Trophoblast cell (in vitro differentiated cells and primary cell): ENCODE data around the gene ZDHHC22.

Experiments used
- DNase-seq, 2 donors: peaks; one replicate each; pipeline ENCODE4 v3.0.0-alpha.2; 2016
- H2AFZ ChIP-seq: 2 replicates; pipeline ENCODE4 v1.6.1; 2013; ENCODE audit warnings: low read length, moderate library complexity, mild to moderate bottlenecking; ENCODE audit not compliant: insufficient read depth, poor library complexity
- H2AK5ac ChIP-seq: 2 replicates; pipeline ENCODE4 v1.6.1; 2013; ENCODE audit warnings: mild to moderate bottlenecking, low read length
- H2BK120ac ChIP-seq: 2 replicates; pipeline ENCODE4 v1.6.1; 2013; ENCODE audit warnings: low read length, mild to moderate bottlenecking, moderate library complexity; ENCODE audit not compliant: insufficient read depth, poor library complexity
- H2BK12ac ChIP-seq: 2 replicates; pipeline ENCODE4 v1.6.1; 2013; ENCODE audit warnings: mild to moderate bottlenecking, low read length, moderate library complexity
- H2BK5ac ChIP-seq: 2 replicates; pipeline ENCODE4 v1.6.1; 2013; ENCODE audit warnings: low read length, low read depth, moderate library complexity, mild to moderate bottlenecking; ENCODE audit not compliant: poor library complexity
- H3K14ac ChIP-seq: 2 replicates; pipeline ENCODE4 v1.6.1; 2013; ENCODE audit warnings: mild to moderate bottlenecking, low read length
- H3K18ac ChIP-seq: 2 replicates; pipeline ENCODE4 v1.6.1; 2013; ENCODE audit warnings: mild to moderate bottlenecking, low read length
- H3K23ac ChIP-seq: 2 replicates; pipeline ENCODE4 v1.6.1; 2013; ENCODE audit warnings: low read length
- H3K27ac ChIP-seq: 2 replicates; pipeline ENCODE4 v1.5.1; 2013; ENCODE audit warnings: low read depth, mild to moderate bottlenecking, inconsistent platforms, low read length, moderate library complexity
- H3K27me3 ChIP-seq: 2 replicates; pipeline ENCODE4 v1.6.1; 2013; ENCODE audit warnings: inconsistent platforms, mild to moderate bottlenecking, low read length, moderate library complexity; ENCODE audit not compliant: insufficient read depth
- H3K36me3 ChIP-seq, 2 experiments: 1 replicate in 1 of 2; 2 replicates in 1 of 2; pipeline ENCODE4 v1.6.1; 2013; ENCODE audit warnings: low read length in 2 of 2, mild to moderate bottlenecking in 2 of 2, moderate library complexity in 1 of 2; ENCODE audit not compliant: insufficient read depth in 2 of 2, control insufficient read depth in 1 of 2
- H3K4ac ChIP-seq: 2 replicates; pipeline ENCODE4 v1.6.1; 2013; ENCODE audit warnings: low read depth, mild to moderate bottlenecking, low read length, moderate library complexity
- H3K4me1 ChIP-seq, 2 experiments: 1 replicate in 1 of 2; 2 replicates in 1 of 2; pipeline ENCODE4 v1.6.1; 2013; ENCODE audit warnings: low read length in 2 of 2, mild to moderate bottlenecking in 2 of 2, moderate library complexity in 1 of 2; ENCODE audit not compliant: insufficient read depth in 2 of 2, control insufficient read depth in 1 of 2
- H3K4me2 ChIP-seq: 2 replicates; pipeline ENCODE4 v1.6.1; 2013; ENCODE audit warnings: inconsistent platforms, mild to moderate bottlenecking, low read length, moderate library complexity
- H3K4me3 ChIP-seq: 2 replicates; pipeline ENCODE4 v1.5.1; 2013; ENCODE audit warnings: mild to moderate bottlenecking, low read depth, low read length, inconsistent platforms
- H3K79me1 ChIP-seq: one replicate; pipeline ENCODE4 v1.6.1; 2013; ENCODE audit warnings: low read length
- H3K79me2 ChIP-seq: 2 replicates; pipeline ENCODE4 v1.6.1; 2013; ENCODE audit warnings: low read length, mild to moderate bottlenecking; ENCODE audit not compliant: control insufficient read depth, insufficient read depth, poor library complexity
- H3K9ac ChIP-seq: 2 replicates; pipeline ENCODE4 v1.6.1; 2013; ENCODE audit warnings: mild to moderate bottlenecking, low read length
- H3K9me3 ChIP-seq: 2 replicates; pipeline ENCODE4 v1.6.1; 2013; ENCODE audit warnings: low read depth, mild to moderate bottlenecking, control low read depth, inconsistent platforms, low read length; ENCODE audit not compliant: insufficient read depth
- H4K12ac ChIP-seq: 2 replicates; pipeline ENCODE4 v1.6.1; 2013; ENCODE audit warnings: low read depth, mild to moderate bottlenecking, low read length, moderate library complexity
- H4K8ac ChIP-seq: 2 replicates; pipeline ENCODE4 v1.6.1; 2013; ENCODE audit warnings: low read depth, mild to moderate bottlenecking, low read length, moderate library complexity
- H4K91ac ChIP-seq: one replicate; pipeline ENCODE4 v1.6.1; 2013; ENCODE audit warnings: low read depth, mild to moderate bottlenecking, low read length, moderate library complexity
- WGBS: extraction: QIAGEN DNeasy Blood & Tissue Kit; methylation state at CpG from one replicate; pipeline ENCODE4 v1.1.7; 2013; ENCODE audit warnings: missing lambda C conversion rate; ENCODE audit not compliant: insufficient read length, insufficient coverage; ENCODE audit errors: extremely low coverage; 5-methylcytosine and 5-hydroxymethylcytosine counted together

Gene ZDHHC22

DNA sequence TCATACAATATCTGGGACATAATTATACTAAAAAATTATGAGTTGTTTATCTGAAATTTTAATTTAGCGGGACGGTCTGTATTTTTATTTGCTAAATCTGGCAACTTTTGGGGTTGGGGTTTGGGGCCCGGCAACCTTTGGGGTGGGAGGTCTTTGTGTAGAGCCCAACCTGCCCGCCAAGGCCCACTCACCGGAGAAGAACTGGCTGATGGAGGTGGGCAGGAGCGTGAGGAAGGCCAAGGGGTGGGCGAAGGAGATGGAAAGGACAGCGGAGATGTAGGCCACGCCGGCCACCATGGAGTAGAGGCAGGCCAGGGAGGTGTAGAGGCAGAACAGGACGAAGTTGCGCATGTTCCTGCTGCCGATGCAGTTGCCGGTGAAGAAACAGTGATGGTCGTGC lies 2.6 kb downstream of the ZDHHC22 start:
- Histone ChIP-seq H2AK5ac (no peak overlapping the region), H2BK120ac (no peak overlapping the region), H3K4ac (no peak overlapping the region), H2BK5ac (no peak overlapping the region), H3K4me3 (no peak overlapping the region), H4K91ac (no peak overlapping the region), H2AFZ (no peak overlapping the region), H3K9ac (no peak overlapping the region), H3K27ac (no peak overlapping the region), H2BK12ac (no peak overlapping the region), H3K36me3 (no peaks in the 10 kb centered on the region), H4K12ac (no peak overlapping the region), H3K79me1 (no peaks in the 10 kb centered on the region), H3K9me3 (peaks cover 3% of the 10 kb centered on the region), H3K4me1 (peaks cover 8 to 12% of the 10 kb centered on the region in 2 experiments), H3K27me3 (peaks cover 42% of the 10 kb centered on the region), H4K8ac (no peak overlapping the region), H3K14ac (no peak overlapping the region), H3K23ac (no peak overlapping the region), H3K79me2 (no peaks in the 10 kb centered on the region), H3K18ac (no peak overlapping the region), H3K4me2 (no peak overlapping the region)
- DNase-seq: no peak
- no CpG with 5 or more reads among the region's 15 CpGs for WGBS

DNA sequence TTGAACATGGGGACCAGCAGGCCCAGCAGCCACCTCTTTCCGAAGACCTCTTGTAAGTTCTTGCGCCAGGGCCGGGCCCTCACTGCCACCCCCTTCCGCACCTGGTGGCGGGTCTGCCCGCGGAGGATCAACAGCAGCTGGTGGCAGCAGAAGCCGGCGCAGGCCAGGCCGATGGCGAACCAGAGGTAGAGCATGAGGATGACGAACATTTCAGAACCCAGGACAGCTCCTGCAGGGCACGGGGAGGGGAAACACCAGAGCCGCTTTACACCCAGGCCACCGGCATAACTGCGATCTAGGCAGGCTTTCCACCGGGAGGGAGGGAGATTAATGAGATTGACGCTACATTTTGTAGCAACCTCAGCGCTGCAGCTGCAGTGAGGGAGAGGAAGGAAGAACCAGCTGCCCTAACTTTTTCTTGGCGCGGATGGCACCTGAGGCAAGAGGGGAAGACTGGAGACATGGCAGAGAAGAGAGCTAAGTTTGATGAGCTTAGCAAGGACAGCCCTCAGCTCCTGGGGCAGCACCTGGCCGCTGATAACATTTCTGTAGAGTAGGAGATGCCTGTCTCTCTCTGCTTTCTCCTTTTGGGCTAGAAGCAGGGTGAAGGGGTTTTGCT lies 7.8 kb downstream of the ZDHHC22 start:
- H3K27me3 ChIP-seq: no peaks in the 10 kb centered on the region
- H3K23ac ChIP-seq: no peak overlapping the region
- WGBS: no CpG with 5 or more reads among the region's 22 CpGs
- H3K4ac ChIP-seq: no peak overlapping the region
- H3K27ac ChIP-seq: no peak overlapping the region
- no peak overlapping the region for H2BK12ac ChIP-seq
- no peak overlapping the region for H3K18ac ChIP-seq
- no peak overlapping the region for H3K14ac ChIP-seq
- no peak overlapping the region for H2BK5ac ChIP-seq
- H4K91ac ChIP-seq: no peak overlapping the region
- no peak overlapping the region for H2BK120ac ChIP-seq
- H3K4me1 ChIP-seq: no peaks in the 10 kb centered on the region
- no peak overlapping the region for H3K9ac ChIP-seq
- H2AFZ ChIP-seq: no peak overlapping the region
- no peak overlapping the region for H4K8ac ChIP-seq
- H3K4me2 ChIP-seq: no peak overlapping the region
- DNase-seq: peak; percentile 48 to 87
- H2AK5ac ChIP-seq: no peak overlapping the region
- H3K4me3 ChIP-seq: no peak overlapping the region
- H3K79me2 ChIP-seq: no peaks in the 10 kb centered on the region
- H3K9me3 ChIP-seq: peaks cover 2% of the 10 kb centered on the region
- H4K12ac ChIP-seq: no peak overlapping the region
- H3K36me3 ChIP-seq: no peaks in the 10 kb centered on the region
- no peaks in the 10 kb centered on the region for H3K79me1 ChIP-seq

DNA sequence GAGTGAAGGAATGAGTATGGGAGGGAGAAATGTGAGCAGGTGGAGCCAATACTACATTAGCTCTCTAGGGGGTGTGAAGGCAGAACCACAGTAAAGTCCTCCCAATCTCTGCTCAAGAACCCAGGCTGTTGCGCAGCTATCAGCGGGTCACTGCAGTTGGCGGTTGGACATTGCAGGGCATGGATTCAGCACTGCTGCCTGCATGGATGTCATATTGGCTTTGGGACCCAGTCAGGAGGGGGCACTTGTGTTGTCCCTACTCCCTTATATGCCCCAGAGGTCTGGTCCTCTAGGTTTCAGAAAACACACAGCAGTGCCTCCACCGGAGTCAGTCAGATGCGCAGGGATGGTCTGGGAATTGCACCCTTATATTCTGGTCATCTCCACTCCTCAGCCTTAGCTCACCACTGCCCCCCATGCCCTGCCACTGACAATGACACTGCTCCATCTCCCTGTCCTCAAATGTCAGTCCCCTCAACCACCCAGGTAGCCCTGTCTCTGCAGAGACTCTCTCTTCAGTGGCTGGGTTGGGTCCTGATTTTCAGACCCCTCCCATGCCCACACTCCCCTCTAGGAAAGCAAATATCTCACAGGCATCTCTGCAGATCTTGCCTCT lies 9.6 kb downstream of the ZDHHC22 start:
- Histone ChIP-seq H3K4me3 (no peak overlapping the region), H2AK5ac (no peak overlapping the region), H4K91ac (no peak overlapping the region), H3K4me1 (no peaks in the 10 kb centered on the region), H3K27ac (no peak overlapping the region), H3K14ac (no peak overlapping the region), H2AFZ (no peak overlapping the region), H3K36me3 (no peaks in the 10 kb centered on the region), H3K79me2 (no peaks in the 10 kb centered on the region), H3K9ac (no peak overlapping the region), H3K4me2 (no peak overlapping the region), H4K12ac (no peak overlapping the region), H2BK5ac (no peak overlapping the region), H3K4ac (no peak overlapping the region), H4K8ac (no peak overlapping the region), H3K18ac (no peak overlapping the region), H3K23ac (no peak overlapping the region), H3K79me1 (no peaks in the 10 kb centered on the region), H2BK12ac (no peak overlapping the region), H2BK120ac (no peak overlapping the region), H3K27me3 (no peaks in the 10 kb centered on the region), H3K9me3 (peaks cover 2% of the 10 kb centered on the region)
- no CpG with 5 or more reads among the region's 5 CpGs for WGBS
- no peak for DNase-seq

DNA sequence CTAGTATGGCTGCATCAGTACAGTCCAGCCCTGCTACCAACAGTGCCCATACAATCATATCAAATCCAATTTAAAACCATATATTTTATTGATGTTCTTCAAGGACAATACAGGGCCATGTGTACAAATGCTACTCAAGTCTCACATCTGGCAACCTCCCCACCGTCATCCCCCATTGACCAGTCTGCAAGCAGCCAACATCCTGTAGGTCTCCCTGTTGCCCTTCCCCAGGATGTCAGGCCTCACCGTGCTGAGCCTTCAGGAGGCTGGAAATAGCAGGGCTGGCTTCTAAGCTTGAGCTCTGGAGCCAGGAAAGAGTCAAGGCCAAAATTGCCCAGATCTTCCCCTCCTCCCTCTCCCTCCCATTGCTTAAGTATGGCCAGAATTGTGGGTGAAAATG lies 10.4 kb downstream of the ZDHHC22 start:
- Histone ChIP-seq H3K18ac (no peak overlapping the region), H3K4ac (no peak overlapping the region), H3K27me3 (no peaks in the 10 kb centered on the region), H3K4me2 (no peak overlapping the region), H3K79me1 (no peaks in the 10 kb centered on the region), H3K27ac (no peak overlapping the region), H4K12ac (no peak overlapping the region), H4K8ac (no peak overlapping the region), H3K79me2 (no peaks in the 10 kb centered on the region), H2AK5ac (no peak overlapping the region), H3K4me1 (no peaks in the 10 kb centered on the region), H2BK120ac (no peak overlapping the region), H3K4me3 (no peak overlapping the region), H4K91ac (no peak overlapping the region), H3K23ac (no peak overlapping the region), H3K9me3 (peaks cover 2% of the 10 kb centered on the region), H2AFZ (no peak overlapping the region), H3K36me3 (no peaks in the 10 kb centered on the region), H2BK5ac (no peak overlapping the region), H3K9ac (no peak overlapping the region), H3K14ac (no peak overlapping the region), H2BK12ac (no peak overlapping the region)
- no CpG with 5 or more reads among the region's 2 CpGs for WGBS
- DNase-seq: no peak
